HG03520 (cell line): ENCODE results near the gene ZBED2.
"Not testable (repeated sequence)": the region's sequence is repeated elsewhere in the genome, so short reads cannot be mapped to it uniquely, and the experiment has no call there.

ENCODE experiments used
- ATAC-seq: cut with Tn5 transposase; IDR thresholded peaks from one replicate; pipeline ENCODE4 v1.9.1; 2021; ENCODE audit warnings: mild to moderate bottlenecking, moderate library complexity; ENCODE audit not compliant: unreplicated experiment

The ZBED2 gene

GRCh38 chr3:111595232-111595631 is at the start of gene ZBED2:
Gene ZBED2 (minus strand): TSS chr3:111595346. CDS start chr3:111594201, 1,145 bp downstream.
- peak; percentile 40 for ATAC-seq

- ATAC-seq = no peak
Observed at GRCh38 chr3:111639316-111639715, 44.2 kb upstream of the ZBED2 start.

- ATAC-seq = no peak
Observed at GRCh38 chr3:111636366-111636885, 41.3 kb upstream of the ZBED2 start.

- no peak for ATAC-seq
Observed at GRCh38 chr3:111635403-111635802, 40.3 kb upstream of the ZBED2 start.

- ATAC-seq = not testable (repeated sequence)
Observed at GRCh38 chr3:111630638-111631037, 35.5 kb upstream of the ZBED2 start.

GRCh38 chr3:111629018-111629417 is 33.9 kb upstream of the ZBED2 start:
- ATAC-seq = not testable (repeated sequence)

GRCh38 chr3:111627092-111627491 is 31.9 kb upstream of the ZBED2 start:
- no peak for ATAC-seq

- ATAC-seq = no peak
Observed at GRCh38 chr3:111621535-111621934, 26.4 kb upstream of the ZBED2 start.

- no peak for ATAC-seq
Observed at GRCh38 chr3:111619833-111620232, 24.7 kb upstream of the ZBED2 start.

GRCh38 chr3:111618945-111619344 is 23.8 kb upstream of the ZBED2 start:
- peak; percentile 38 for ATAC-seq

GRCh38 chr3:111617912-111618601 is 22.9 kb upstream of the ZBED2 start:
- no peak for ATAC-seq

GRCh38 chr3:111617406-111617805 is 22.3 kb upstream of the ZBED2 start:
- ATAC-seq = no peak

- peak; percentile 78 for ATAC-seq
Observed at GRCh38 chr3:111616417-111617105, 21.4 kb upstream of the ZBED2 start.

- no peak for ATAC-seq
Observed at GRCh38 chr3:111615880-111616279, 20.7 kb upstream of the ZBED2 start.

- ATAC-seq = no peak
Observed at GRCh38 chr3:111613294-111613693, 18.1 kb upstream of the ZBED2 start.

- peak; percentile 22 for ATAC-seq
Observed at GRCh38 chr3:111610612-111611054, 15.5 kb upstream of the ZBED2 start.

GRCh38 chr3:111610189-111610588 is 15.0 kb upstream of the ZBED2 start:
- peak; percentile 86 for ATAC-seq

GRCh38 chr3:111609700-111610099 is 14.6 kb upstream of the ZBED2 start:
- no peak for ATAC-seq

- no peak for ATAC-seq
Observed at GRCh38 chr3:111608383-111608782, 13.2 kb upstream of the ZBED2 start.

- ATAC-seq = no peak
Observed at GRCh38 chr3:111607240-111607920, 12.2 kb upstream of the ZBED2 start.

GRCh38 chr3:111605493-111605892 is 10.3 kb upstream of the ZBED2 start:
- ATAC-seq = no peak

- no peak for ATAC-seq
Observed at GRCh38 chr3:111605018-111605417, 9.9 kb upstream of the ZBED2 start.
